Hepatocyte (in vitro differentiated cells): ENCODE measurements around the gene CREB3.

Source experiments
- EZH2 ChIP-seq: fragments of 200-600 bp; sonication (generic); IDR thresholded peaks from 2 replicates; pipeline ENCODE4 v1.6.1; 2016; ENCODE audit warnings: antibody characterized with exemption, mild to moderate bottlenecking, borderline replicate concordance
- TF ChIP-seq, protein P1 (sequence below): fragments of 200-600 bp; sonication (generic); IDR thresholded peaks from 2 replicates; pipeline ENCODE4 v1.5.1; 2016; ENCODE audit warnings: antibody characterized with exemption, mild to moderate bottlenecking; ENCODE audit not compliant: poor library complexity

DNA sequence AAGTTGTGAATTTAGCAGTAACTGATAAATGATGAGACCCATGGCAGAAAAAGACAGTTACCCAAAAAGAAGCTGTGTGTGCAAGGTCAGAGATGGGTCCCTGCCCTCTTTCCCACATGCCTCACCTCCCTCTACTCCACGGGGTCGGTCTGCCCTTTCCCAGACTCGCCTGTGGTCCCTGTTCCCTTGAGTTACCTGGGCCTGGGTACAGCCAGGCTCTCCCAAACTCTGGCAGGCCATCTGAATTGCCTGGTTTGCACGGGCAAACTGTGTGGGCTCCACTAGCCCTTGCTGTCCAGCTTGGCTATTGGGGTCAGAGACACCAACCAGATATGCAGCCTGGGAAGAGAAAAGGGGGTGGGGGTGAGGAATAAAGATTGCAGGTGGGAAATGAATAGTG, 24.3 kb upstream of the CREB3 start:
- TF ChIP-seq, protein P1, sequence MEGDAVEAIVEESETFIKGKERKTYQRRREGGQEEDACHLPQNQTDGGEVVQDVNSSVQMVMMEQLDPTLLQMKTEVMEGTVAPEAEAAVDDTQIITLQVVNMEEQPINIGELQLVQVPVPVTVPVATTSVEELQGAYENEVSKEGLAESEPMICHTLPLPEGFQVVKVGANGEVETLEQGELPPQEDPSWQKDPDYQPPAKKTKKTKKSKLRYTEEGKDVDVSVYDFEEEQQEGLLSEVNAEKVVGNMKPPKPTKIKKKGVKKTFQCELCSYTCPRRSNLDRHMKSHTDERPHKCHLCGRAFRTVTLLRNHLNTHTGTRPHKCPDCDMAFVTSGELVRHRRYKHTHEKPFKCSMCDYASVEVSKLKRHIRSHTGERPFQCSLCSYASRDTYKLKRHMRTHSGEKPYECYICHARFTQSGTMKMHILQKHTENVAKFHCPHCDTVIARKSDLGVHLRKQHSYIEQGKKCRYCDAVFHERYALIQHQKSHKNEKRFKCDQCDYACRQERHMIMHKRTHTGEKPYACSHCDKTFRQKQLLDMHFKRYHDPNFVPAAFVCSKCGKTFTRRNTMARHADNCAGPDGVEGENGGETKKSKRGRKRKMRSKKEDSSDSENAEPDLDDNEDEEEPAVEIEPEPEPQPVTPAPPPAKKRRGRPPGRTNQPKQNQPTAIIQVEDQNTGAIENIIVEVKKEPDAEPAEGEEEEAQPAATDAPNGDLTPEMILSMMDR, result no peak
- no peak for TF ChIP-seq EZH2
